ENCODE data around the gene AUH. TPM values are rescaled to one million over a fixed set of nuclear protein-coding genes. Genes with fewer than 3 reads are reported as not detected.

The AUH gene
- total and polyA plus RNA-seq, 10 of the 15 experiments (the other 5 are each of a cell fraction or from before 2014, with no cell fraction given) = 1.7 to 7.3 (median 4.6) TPM

- H3K4me3 ChIP-seq = no peak overlapping the region
- no peaks in the 10 kb centered on the region for H3K4me1 ChIP-seq (ENCODE audit: control insufficient read depth, insufficient read depth, low read length)
- no peak overlapping the region for H3K4me2 ChIP-seq (ENCODE audit: control insufficient read depth, insufficient read depth)
- POLR2A ChIA-PET = no interaction called here
- SMC1A ChIA-PET (ENCODE audit: uncharacterized antibody, unreplicated experiment) = interaction anchor here (1.3 kb wide), 1 partner anchor 205 kb away, joined by 3 read pairs; no protein-coding TSS in a partner anchor
- H3K36me3 ChIP-seq (ENCODE audit: control insufficient read depth in 2 of 2, insufficient read depth in 2 of 2, low read length in 1 of 2) = no peaks in the 10 kb centered on the region
- ATAC-seq = no peak
- H3K79me2 ChIP-seq (ENCODE audit: control insufficient read depth, insufficient read depth, low read length) = no peaks in the 10 kb centered on the region
- FAIRE-seq = no peak
- DNase-seq (ENCODE audit: low read depth, low spot score) = no peak
- no TSS peak for BruUV-seq (replicated peaks)
- H4K20me1 ChIP-seq (ENCODE audit: control insufficient read depth, insufficient read depth) = no peaks in the 10 kb centered on the region
- no peak overlapping the region for H3K27ac ChIP-seq (ENCODE audit: control insufficient read depth, insufficient read depth)
- H3K27me3 ChIP-seq (replicated peaks in 1 of 2; ENCODE audit: control insufficient read depth in 2 of 2, insufficient read depth in 2 of 2, low read length in 1 of 2) = no peaks in the 10 kb centered on the region
- CTCF ChIA-PET = interaction anchor here (1.0 kb wide), 1 partner anchor 13 kb away, joined by 3 read pairs; no protein-coding TSS in a partner anchor
- no peaks in the 10 kb centered on the region for H3K9me3 ChIP-seq (replicated peaks; ENCODE audit: control insufficient read depth, insufficient read depth, low read length)
- in situ Hi-C loops (cut with MboI) = no loop called here
- no peak overlapping the region for H3K9ac ChIP-seq (ENCODE audit: control insufficient read depth, insufficient read depth, low read length)
- 88% methylated on average over 6 of the region's 6 CpGs for WGBS (ENCODE audit: insufficient coverage, insufficient replicate concordance, low lambda C conversion rate, missing lambda C conversion rate)
- RAD21 ChIA-PET (ENCODE audit: unreplicated experiment) = no interaction called here
- TF ChIP-seq KDM1A (IDR thresholded peaks at IDR 0.05; ENCODE audit: borderline replicate concordance) = no peak
- no peak for TF ChIP-seq MYC (IDR thresholded peaks at IDR 0.05; ENCODE audit: insufficient read depth, insufficient read length, insufficient replicate concordance, low read length, severe bottlenecking)
- TF ChIP-seq ZZZ3 (IDR thresholded peaks at IDR 0.05; ENCODE audit: control insufficient read depth, insufficient read length, low read depth) = no peak
- TF ChIP-seq PAX8 (IDR thresholded peaks at IDR 0.05) = no peak
- no peak for TF ChIP-seq HDAC2 (IDR thresholded peaks at IDR 0.05)
- no peak for TF ChIP-seq YBX1 (IDR thresholded peaks at IDR 0.05)
- TF ChIP-seq HDAC6 (IDR thresholded peaks at IDR 0.05; ENCODE audit: unreplicated experiment) = no peak
- no peak for TF ChIP-seq POLR2AphosphoS2 (IDR thresholded peaks at IDR 0.05; ENCODE audit: low read depth, low read length)
- TF ChIP-seq DPF2 (IDR thresholded peaks at IDR 0.05) = no peak
- TF ChIP-seq ZNF24 (IDR thresholded peaks at IDR 0.05) = no peak
- no peak for TF ChIP-seq SUZ12 (IDR thresholded peaks at IDR 0.05; ENCODE audit: unreplicated experiment)
- no peak for TF ChIP-seq MEF2A (IDR thresholded peaks at IDR 0.05; ENCODE audit: insufficient read depth, low read depth, low read length)
- TF ChIP-seq ZNF217 (IDR thresholded peaks at IDR 0.05) = no peak
- TF ChIP-seq, protein P1, sequence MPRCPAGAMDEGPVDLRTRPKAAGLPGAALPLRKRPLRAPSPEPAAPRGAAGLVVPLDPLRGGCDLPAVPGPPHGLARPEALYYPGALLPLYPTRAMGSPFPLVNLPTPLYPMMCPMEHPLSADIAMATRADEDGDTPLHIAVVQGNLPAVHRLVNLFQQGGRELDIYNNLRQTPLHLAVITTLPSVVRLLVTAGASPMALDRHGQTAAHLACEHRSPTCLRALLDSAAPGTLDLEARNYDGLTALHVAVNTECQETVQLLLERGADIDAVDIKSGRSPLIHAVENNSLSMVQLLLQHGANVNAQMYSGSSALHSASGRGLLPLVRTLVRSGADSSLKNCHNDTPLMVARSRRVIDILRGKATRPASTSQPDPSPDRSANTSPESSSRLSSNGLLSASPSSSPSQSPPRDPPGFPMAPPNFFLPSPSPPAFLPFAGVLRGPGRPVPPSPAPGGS (IDR thresholded peaks at IDR 0.05; ENCODE audit: borderline replicate concordance, insufficient read depth, low read depth, low read length, poor library complexity, severe bottlenecking) = no peak
- no peak for TF ChIP-seq NFYB (IDR thresholded peaks at IDR 0.05; ENCODE audit: insufficient read depth, low read depth, low read length)
- TF ChIP-seq SUPT20H (IDR thresholded peaks at IDR 0.05; ENCODE audit: borderline replicate concordance, control insufficient read depth, low read depth, low read length) = no peak
- TF ChIP-seq ZNF384 (IDR thresholded peaks at IDR 0.05; ENCODE audit: borderline replicate concordance, low read depth, low read length) = no peak
- TF ChIP-seq CBX5 (IDR thresholded peaks at IDR 0.05; ENCODE audit: low read depth) = no peak
- TF ChIP-seq FOS (IDR thresholded peaks at IDR 0.05; ENCODE audit: borderline replicate concordance, extremely low read depth, insufficient read length) = no peak
- H2AFZ ChIP-seq (ENCODE audit: control insufficient read depth, low read depth, low read length) = no peak overlapping the region
- intact Hi-C loops (cut with micrococcal nuclease; ENCODE audit: unreplicated experiment) = no loop called here
Observed at GRCh38 chr9:91221332-91221731, 140.4 kb downstream of the AUH start.
